PC-3 (cell line): ENCODE results near the gene C6orf163. TPM values are rescaled to one million over a fixed set of nuclear protein-coding genes. Genes with fewer than 3 reads are reported as not detected.

Experiments used
- ATAC-seq: fragments of 200-7000 bp; cut with Tn5 transposase; 2 replicates; pipeline ENCODE4 v1.9.1; 2020; ENCODE audit warnings: mild to moderate bottlenecking, moderate library complexity
- BruUV-seq: library from RNA; stranded (reverse); fragments of 400-500 nt; replicated peaks from 2 replicates; lab custom pipeline; 2021; lab: Mats Ljungman, UMichigan
- CTCF ChIA-PET: fragments of 300-600 bp; sonication (Branson Sonifier 250); formaldehyde crosslinking; loops from one replicate; lab custom pipeline; 2022; ENCODE audit warnings: antibody characterized with exemption; lab: Charles Lee
- POLR2A ChIA-PET: fragments of 300-600 bp; sonication (Branson Sonifier 250); formaldehyde crosslinking; loops from one replicate; lab custom pipeline; 2022; ENCODE audit warnings: antibody characterized with exemption; ENCODE audit not compliant: unreplicated experiment; lab: Charles Lee
- DNase-seq: peaks from one replicate; pipeline ENCODE4 v3.0.0-alpha.2; 2015
- H2AFZ ChIP-seq: fragments of 300-600 bp; sonication (generic); 2 replicates; pipeline ENCODE4 v1.6.0; 2016; ENCODE audit warnings: antibody characterized with exemption, low read length
- H3F3A ChIP-seq: fragments of 300-600 bp; sonication (generic); one replicate; pipeline ENCODE4 v1.6.0; 2017; ENCODE audit warnings: antibody characterized with exemption, low read length, control low read depth, mild to moderate bottlenecking; ENCODE audit not compliant: unreplicated experiment
- H3K27ac ChIP-seq: fragments of 300-600 bp; sonication (generic); 2 replicates; pipeline ENCODE4 v1.5.1; 2016; ENCODE audit warnings: mild to moderate bottlenecking, low read length
- H3K27me3 ChIP-seq: fragments of 300-600 bp; sonication (generic); 2 replicates; pipeline ENCODE4 v1.6.1; 2016; ENCODE audit warnings: low read length, mixed read lengths
- H3K36me3 ChIP-seq: fragments of 300-600 bp; sonication (generic); 2 replicates; pipeline ENCODE4 v1.6.1; 2016; ENCODE audit warnings: low read depth, mixed run types, low read length, mixed read lengths
- H3K4me1 ChIP-seq: fragments of 300-600 bp; sonication (generic); 2 replicates; pipeline ENCODE4 v1.5.1; 2016; ENCODE audit warnings: low read length; ENCODE audit not compliant: insufficient read depth
- H3K4me2 ChIP-seq: fragments of 300-600 bp; sonication (generic); 2 replicates; pipeline ENCODE4 v1.6.0; 2016; ENCODE audit warnings: low read length
- H3K4me3 ChIP-seq: fragments of 300-600 bp; sonication (generic); 2 replicates; pipeline ENCODE4 v1.5.1; 2016; ENCODE audit warnings: mild to moderate bottlenecking, low read length, mixed read lengths
- H3K79me2 ChIP-seq: fragments of 300-600 bp; sonication (generic); 2 replicates; pipeline ENCODE4 v1.6.1; 2017; ENCODE audit warnings: low read length, mixed read lengths
- H3K9ac ChIP-seq: fragments of 300-600 bp; sonication (generic); 2 replicates; pipeline ENCODE4 v1.6.0; 2016; ENCODE audit warnings: mild to moderate bottlenecking, low read length
- H3K9me2 ChIP-seq: fragments of 300-600 bp; sonication (generic); replicated peaks from 2 replicates; pipeline ENCODE4 v1.6.1; 2016; ENCODE audit warnings: mixed run types, low read length, mixed read lengths
- H3K9me3 ChIP-seq: fragments of 300-600 bp; sonication (generic); 2 replicates; pipeline ENCODE4 v1.6.1; 2016; ENCODE audit warnings: low read length, mixed read lengths
- H4K20me1 ChIP-seq: fragments of 300-600 bp; sonication (generic); 2 replicates; pipeline ENCODE4 v1.6.1; 2016; ENCODE audit warnings: low read length, mixed read lengths
- CTCF ChIP-seq: fragments of 300-600 bp; sonication (generic); conservative IDR thresholded peaks from 2 replicates; pipeline ENCODE4 v1.5.1; 2017; ENCODE audit warnings: antibody characterized with exemption, low read depth, mild to moderate bottlenecking, low read length
- EZH2 ChIP-seq: fragments of 300-600 bp; sonication (generic); IDR thresholded peaks from one replicate; pipeline ENCODE4 v1.6.1; 2017; ENCODE audit warnings: antibody characterized with exemption, mild to moderate bottlenecking, low read length; ENCODE audit not compliant: unreplicated experiment
- EZH2phosphoT487 ChIP-seq: fragments of 300-600 bp; sonication (generic); IDR thresholded peaks from 2 replicates; pipeline ENCODE4 v1.6.1; 2018; ENCODE audit warnings: mild to moderate bottlenecking, antibody characterized with exemption, low read length, borderline replicate concordance
- intact Hi-C: fragments of 100-400 bp; cut with micrococcal nuclease; formaldehyde crosslinking; loops from 2 replicates; pipeline ENCODE4 v1.9.0; 2023
- total RNA-seq: library from RNA; depleted of rRNA; stranded (reverse); fragments of >200 nt; gene quantifications from 2 replicates; pipeline ENCODE4 v1.2.3, GENCODE V29; 2014

Gene C6orf163
- total RNA-seq, 1 experiment from 2014 or later, result 0.62 TPM

GRCh38 chr6:87373377-87373776, 28.8 kb downstream of the C6orf163 start:
- no peaks in the 10 kb centered on the region for H3K9me3 ChIP-seq
- H2AFZ ChIP-seq, result no peak overlapping the region
- no peaks in the 10 kb centered on the region for H3K4me1 ChIP-seq
- H3K4me3 ChIP-seq, result no peak overlapping the region
- H3K9me2 ChIP-seq, result no peaks in the 10 kb centered on the region
- H3K4me2 ChIP-seq, result no peak overlapping the region
- H3F3A ChIP-seq, result no peaks in the 10 kb centered on the region
- no TSS peak for BruUV-seq
- CTCF ChIA-PET, result no interaction called here
- no peaks in the 10 kb centered on the region for H3K27me3 ChIP-seq
- H3K36me3 ChIP-seq, result no peaks in the 10 kb centered on the region
- H4K20me1 ChIP-seq, result no peaks in the 10 kb centered on the region
- intact Hi-C loops, result no loop called here
- H3K9ac ChIP-seq, result no peak overlapping the region
- no peak overlapping the region for H3K27ac ChIP-seq
- TF ChIP-seq EZH2, result no peak
- no peak for TF ChIP-seq CTCF
- no peak for TF ChIP-seq EZH2phosphoT487
- no peaks in the 10 kb centered on the region for H3K79me2 ChIP-seq
- POLR2A ChIA-PET, result no interaction called here
- ATAC-seq (no peak), DNase-seq (no peak)

DNA sequence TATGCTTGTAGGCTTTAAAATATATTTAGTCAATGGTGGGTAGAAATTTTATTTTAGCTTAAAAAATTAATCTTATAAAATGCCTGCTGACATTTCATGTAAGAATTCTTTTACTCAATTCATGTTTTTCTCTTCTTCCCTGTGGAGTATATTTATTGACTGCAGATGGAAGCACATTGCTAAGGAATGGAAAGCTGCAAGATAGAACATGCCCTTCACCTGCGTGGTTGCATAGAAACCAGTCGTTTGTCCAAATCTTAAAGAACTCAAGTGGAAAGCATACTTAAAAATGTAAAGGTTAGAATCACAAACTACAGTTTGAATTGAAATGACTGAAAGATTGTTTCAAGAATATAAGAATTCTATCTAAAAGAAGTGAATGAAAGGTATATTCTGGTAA, 30.7 kb downstream of the C6orf163 start:
- no peaks in the 10 kb centered on the region for H3K36me3 ChIP-seq
- no peaks in the 10 kb centered on the region for H3K27me3 ChIP-seq
- no peaks in the 10 kb centered on the region for H3F3A ChIP-seq
- no peak overlapping the region for H3K27ac ChIP-seq
- intact Hi-C loops, result no loop called here
- BruUV-seq, result no TSS peak
- H3K4me1 ChIP-seq, result no peaks in the 10 kb centered on the region
- ChIA-PET CTCF (no interaction called here), POLR2A (no interaction called here)
- H3K9me2 ChIP-seq, result no peaks in the 10 kb centered on the region
- DNase-seq (no peak), ATAC-seq (no peak)
- H3K9ac ChIP-seq, result no peak overlapping the region
- TF ChIP-seq EZH2phosphoT487 (no peak), EZH2 (no peak), CTCF (no peak)
- no peak overlapping the region for H3K4me3 ChIP-seq
- H3K79me2 ChIP-seq, result no peaks in the 10 kb centered on the region
- H3K4me2 ChIP-seq, result no peak overlapping the region
- no peaks in the 10 kb centered on the region for H4K20me1 ChIP-seq
- H3K9me3 ChIP-seq, result no peaks in the 10 kb centered on the region
- H2AFZ ChIP-seq, result no peak overlapping the region

DNA sequence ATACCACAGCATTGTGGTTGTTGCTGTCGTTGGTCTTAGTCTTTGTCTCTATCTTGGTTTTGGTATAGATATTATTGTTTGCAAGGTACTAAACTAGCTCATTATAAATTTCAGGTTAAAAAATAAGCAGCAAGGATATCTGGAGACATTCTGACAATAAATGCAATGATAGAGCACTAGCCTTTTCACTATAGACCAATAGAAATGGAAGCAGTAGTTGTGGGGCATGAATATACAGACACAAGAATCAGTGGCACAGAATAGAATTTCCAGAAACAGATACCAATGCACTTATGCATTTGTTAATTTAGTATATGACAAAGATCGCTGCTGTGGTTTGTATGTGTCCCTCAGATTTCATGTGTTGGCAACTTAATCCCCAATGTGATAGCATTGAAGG, 32.0 kb downstream of the C6orf163 start:
- intact Hi-C loops, result no loop called here
- H4K20me1 ChIP-seq, result no peaks in the 10 kb centered on the region
- no peaks in the 10 kb centered on the region for H3K79me2 ChIP-seq
- no peaks in the 10 kb centered on the region for H3K9me3 ChIP-seq
- ATAC-seq (no peak), DNase-seq (no peak)
- H3K4me1 ChIP-seq, result no peaks in the 10 kb centered on the region
- no peak overlapping the region for H3K4me2 ChIP-seq
- no peak overlapping the region for H2AFZ ChIP-seq
- no peaks in the 10 kb centered on the region for H3F3A ChIP-seq
- no peak overlapping the region for H3K4me3 ChIP-seq
- ChIA-PET CTCF (no interaction called here), POLR2A (no interaction called here)
- H3K9me2 ChIP-seq, result no peaks in the 10 kb centered on the region
- H3K36me3 ChIP-seq, result no peaks in the 10 kb centered on the region
- no peak overlapping the region for H3K9ac ChIP-seq
- no TSS peak for BruUV-seq
- H3K27ac ChIP-seq, result no peak overlapping the region
- H3K27me3 ChIP-seq, result no peaks in the 10 kb centered on the region
- TF ChIP-seq EZH2phosphoT487, result no peak
- TF ChIP-seq EZH2, result no peak
- TF ChIP-seq CTCF, result no peak
